Measurements from ENCODE around the gene SPAG16. TPM values are rescaled to one million over a fixed set of nuclear protein-coding genes. Genes with fewer than 3 reads are reported as not detected.

The SPAG16 gene
- total and polyA plus RNA-seq, 3 donors from 2014 or later, result 69.7 to 111 (median 80.7) TPM

DNA sequence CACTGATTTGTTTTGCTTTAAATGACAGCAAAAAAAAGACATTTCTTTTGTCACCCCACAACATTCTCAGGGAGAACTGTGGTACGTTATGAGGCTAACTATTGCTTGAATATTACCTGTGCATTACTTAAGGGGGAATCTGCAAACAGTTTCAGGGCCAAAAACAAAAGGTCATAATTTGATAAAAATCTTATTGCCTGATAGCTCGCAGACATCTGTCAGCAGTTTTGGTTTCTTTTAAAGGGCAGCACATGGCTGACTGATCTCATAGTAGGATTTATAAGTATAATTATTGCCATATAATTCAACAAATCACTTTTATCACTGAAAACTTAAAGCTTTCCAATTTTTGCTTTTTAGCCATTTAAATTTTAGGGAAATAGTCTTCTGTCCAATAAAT, 900.2 kb downstream of the SPAG16 start:
- Histone ChIP-seq H3K9me3 (no peaks in the 10 kb centered on the region), H3K27ac (no peak overlapping the region), H3K4me1 (no peaks in the 10 kb centered on the region), H3K27me3 (no peaks in the 10 kb centered on the region), H3K4me3 (no peak overlapping the region), H3K36me3 (ENCODE audit: low read depth, missing control alignments) (no peaks in the 10 kb centered on the region)
- intact Hi-C loops (cut with DNase I; ENCODE audit: low total_unique reads), result no loop called here
- TF ChIP-seq POLR2A (IDR thresholded peaks at IDR 0.05) (no peak), CTCF (IDR thresholded peaks at IDR 0.05) (no peak)
- DNase-seq, result no peak
- 75 to 87% methylated on average over 2 of the region's 2 CpGs for WGBS, 2 donors

GRCh38 chr2:214185546-214185945, 901.3 kb downstream of the SPAG16 start:
- no peaks in the 10 kb centered on the region for H3K9me3 ChIP-seq
- 86 to 91% methylated on average over 2 of the region's 2 CpGs for WGBS, 2 donors
- no peak for TF ChIP-seq CTCF (IDR thresholded peaks at IDR 0.05)
- no peak for TF ChIP-seq POLR2A (IDR thresholded peaks at IDR 0.05)

GRCh38 chr2:214192711-214193110, 908.4 kb downstream of the SPAG16 start:
- Histone ChIP-seq H3K27ac (no peak overlapping the region), H3K4me3 (no peak overlapping the region), H3K36me3 (ENCODE audit: low read depth, missing control alignments) (no peaks in the 10 kb centered on the region), H3K27me3 (no peaks in the 10 kb centered on the region), H3K9me3 (no peaks in the 10 kb centered on the region), H3K4me1 (no peaks in the 10 kb centered on the region)
- intact Hi-C loops (cut with DNase I; ENCODE audit: low total_unique reads), result no loop called here
- DNase-seq, result no peak
- whole genome bisulfite sequencing, 2 donors, result 90 to 93% methylated on average over 3 of the region's 3 CpGs
- no peak for TF ChIP-seq CTCF (IDR thresholded peaks at IDR 0.05)
- TF ChIP-seq POLR2A (IDR thresholded peaks at IDR 0.05), result no peak

More at GRCh38 chr2:214185546-214185945, 901.3 kb downstream of the SPAG16 start:
- Histone ChIP-seq H3K27ac (no peak overlapping the region), H3K36me3 (ENCODE audit: low read depth, missing control alignments) (no peaks in the 10 kb centered on the region), H3K4me1 (no peaks in the 10 kb centered on the region), H3K27me3 (no peaks in the 10 kb centered on the region), H3K4me3 (no peak overlapping the region)
- intact Hi-C loops (cut with DNase I; ENCODE audit: low total_unique reads), result no loop called here
- DNase-seq, result no peak

DNA sequence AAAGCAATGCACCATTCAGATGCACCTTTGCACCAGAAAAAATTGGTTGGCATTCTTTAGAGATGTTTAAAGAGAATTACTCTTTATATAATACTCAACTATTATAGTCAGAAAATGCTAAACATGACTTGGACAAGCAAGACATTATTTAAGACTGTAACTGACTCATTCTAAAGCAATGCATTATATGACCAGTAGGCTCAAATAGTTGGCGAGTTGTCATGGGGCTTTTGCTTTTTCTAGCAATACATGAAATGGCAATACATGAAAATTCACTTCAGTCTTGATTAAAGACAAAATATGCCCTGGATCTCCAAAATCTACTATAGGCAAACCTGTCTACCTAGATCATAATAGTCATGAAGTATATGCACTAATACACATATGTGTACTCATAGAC, 909.7 kb downstream of the SPAG16 start:
- Histone ChIP-seq H3K4me3 (no peak overlapping the region), H3K4me1 (no peaks in the 10 kb centered on the region), H3K9me3 (no peaks in the 10 kb centered on the region), H3K27ac (no peak overlapping the region), H3K36me3 (ENCODE audit: low read depth, missing control alignments) (no peaks in the 10 kb centered on the region), H3K27me3 (no peaks in the 10 kb centered on the region)
- intact Hi-C loops (cut with DNase I; ENCODE audit: low total_unique reads), result no loop called here
- no peak for DNase-seq
- no peak for TF ChIP-seq POLR2A (IDR thresholded peaks at IDR 0.05)
- no peak for TF ChIP-seq CTCF (IDR thresholded peaks at IDR 0.05)
- 90 to 94% methylated on average over 1 of the region's 1 CpG for WGBS, 2 donors

DNA sequence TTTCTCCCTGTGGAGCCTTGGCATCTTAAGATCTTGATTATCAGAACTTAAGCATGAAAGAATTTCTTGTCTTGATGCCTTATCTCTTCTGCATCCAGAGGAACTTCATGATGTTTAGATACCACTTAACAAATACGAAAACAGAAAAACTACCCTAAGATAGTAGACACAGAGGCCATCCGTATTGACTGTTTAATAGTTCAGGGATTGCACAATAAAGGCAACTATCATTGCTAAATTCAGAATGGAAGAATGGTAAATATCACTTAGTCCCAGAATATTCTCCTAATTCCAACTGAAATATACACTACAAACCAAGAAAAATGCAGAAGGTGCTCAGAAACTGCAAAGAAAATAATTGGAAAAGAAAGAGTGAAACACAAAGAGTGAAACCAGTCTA, 912.0 kb downstream of the SPAG16 start:
- H3K27me3 ChIP-seq, result no peaks in the 10 kb centered on the region
- H3K36me3 ChIP-seq (ENCODE audit: low read depth, missing control alignments), result no peaks in the 10 kb centered on the region
- no peaks in the 10 kb centered on the region for H3K4me1 ChIP-seq
- no peak overlapping the region for H3K27ac ChIP-seq
- no peak for TF ChIP-seq POLR2A (IDR thresholded peaks at IDR 0.05)
- no peak for TF ChIP-seq CTCF (IDR thresholded peaks at IDR 0.05)
- H3K9me3 ChIP-seq, result no peaks in the 10 kb centered on the region
- intact Hi-C loops (cut with DNase I; ENCODE audit: low total_unique reads), result no loop called here
- 67% methylated on average over 2 of the region's 2 CpGs for WGBS, 2 donors
- DNase-seq, result no peak
- H3K4me3 ChIP-seq, result no peak overlapping the region

All from testis (tissue), 3 donors.